Esophagus squamous epithelium (tissue), 5 donors: ENCODE results near the gene RAB11FIP3. TPM values are rescaled to one million over a fixed set of nuclear protein-coding genes. Genes with fewer than 3 reads are reported as not detected.

Source experiments
- DNase-seq: peaks from one replicate; lab custom pipeline; 2025; lab: John Stamatoyannopoulos, UW
- H3K27ac ChIP-seq, 4 donors: fragments of 200-600 bp; sonication (generic); one replicate each; pipeline ENCODE4 v1.5.1; 2016 to 2019; ENCODE audit warnings: mild to moderate bottlenecking in 1 of 4
- H3K27me3 ChIP-seq, 4 donors: fragments of 200-600 bp; sonication (generic); 1 replicate in 3 of 4; 2 replicates in 1 of 4; pipeline versions ENCODE4 v1.5.1 to v1.6.0; 2017 to 2021; ENCODE audit warnings: antibody characterized with exemption in 1 of 4
- H3K36me3 ChIP-seq, 3 donors: fragments of 200-600 bp; sonication (generic); one replicate each; pipeline ENCODE4 v1.5.1; 2016 to 2019
- H3K4me1 ChIP-seq, 3 donors: fragments of 200-600 bp; sonication (generic); one replicate each; pipeline ENCODE4 v1.5.1; 2017 to 2019
- H3K4me3 ChIP-seq, 4 donors: fragments of 200-600 bp; sonication (generic); 1 replicate in 3 of 4; 2 replicates in 1 of 4; pipeline ENCODE4 v1.5.1; 2016 to 2019; ENCODE audit warnings: mild to moderate bottlenecking in 2 of 4, moderate library complexity in 1 of 4
- H3K9me3 ChIP-seq, 3 donors: fragments of 200-600 bp; sonication (generic); one replicate each; pipeline ENCODE4 v1.5.1; 2016 to 2019
- POLR2A ChIP-seq, 4 donors: fragments of 450-650 bp; IDR thresholded peaks; one replicate each; pipeline ENCODE4 v1.6.1; 2017; ENCODE audit warnings: antibody characterized with exemption in 4 of 4, mild to moderate bottlenecking in 4 of 4, moderate library complexity in 3 of 4
- WGBS, 2 donors: methylation state at CpG; one replicate each; pipeline ENCODE4 v1.1.5; 2018; 5-methylcytosine and 5-hydroxymethylcytosine counted together
- intact Hi-C: fragments of 100-400 bp; cut with DNase I; formaldehyde crosslinking; loops from one replicate; pipeline ENCODE4 v1.15.0; 2022
- small RNA-seq, 4 donors: library from RNA; depleted of rRNA; stranded (forward); fragments of <200 nt; gene quantifications; one replicate each; pipeline ENCODE3, GENCODE V24; 2016
- total RNA-seq, 4 donors: library from RNA; depleted of rRNA; stranded (reverse); fragments of >200 nt; gene quantifications; one replicate each; pipeline ENCODE4 v1.1.0, GENCODE V29; 2016
- TF ChIP-seq, protein P1 (sequence below), 6 experiments: fragments of 450-650 bp in 4 of 6; fragments of 200-600 bp in 2 of 6; sonication (generic) in 2 of 6; IDR thresholded peaks; one replicate each; pipeline ENCODE4 v1.5.1; 2016 to 2019; ENCODE audit warnings: antibody characterized with exemption in 6 of 6, mild to moderate bottlenecking in 4 of 6, moderate library complexity in 4 of 6
- donor health status: DM: yes; HTN: yes; CAD: no.

RAB11FIP3 gene
- total RNA-seq, 4 donors from 2014 or later = 8.0 to 25.6 (median 10.1) TPM

DNA sequence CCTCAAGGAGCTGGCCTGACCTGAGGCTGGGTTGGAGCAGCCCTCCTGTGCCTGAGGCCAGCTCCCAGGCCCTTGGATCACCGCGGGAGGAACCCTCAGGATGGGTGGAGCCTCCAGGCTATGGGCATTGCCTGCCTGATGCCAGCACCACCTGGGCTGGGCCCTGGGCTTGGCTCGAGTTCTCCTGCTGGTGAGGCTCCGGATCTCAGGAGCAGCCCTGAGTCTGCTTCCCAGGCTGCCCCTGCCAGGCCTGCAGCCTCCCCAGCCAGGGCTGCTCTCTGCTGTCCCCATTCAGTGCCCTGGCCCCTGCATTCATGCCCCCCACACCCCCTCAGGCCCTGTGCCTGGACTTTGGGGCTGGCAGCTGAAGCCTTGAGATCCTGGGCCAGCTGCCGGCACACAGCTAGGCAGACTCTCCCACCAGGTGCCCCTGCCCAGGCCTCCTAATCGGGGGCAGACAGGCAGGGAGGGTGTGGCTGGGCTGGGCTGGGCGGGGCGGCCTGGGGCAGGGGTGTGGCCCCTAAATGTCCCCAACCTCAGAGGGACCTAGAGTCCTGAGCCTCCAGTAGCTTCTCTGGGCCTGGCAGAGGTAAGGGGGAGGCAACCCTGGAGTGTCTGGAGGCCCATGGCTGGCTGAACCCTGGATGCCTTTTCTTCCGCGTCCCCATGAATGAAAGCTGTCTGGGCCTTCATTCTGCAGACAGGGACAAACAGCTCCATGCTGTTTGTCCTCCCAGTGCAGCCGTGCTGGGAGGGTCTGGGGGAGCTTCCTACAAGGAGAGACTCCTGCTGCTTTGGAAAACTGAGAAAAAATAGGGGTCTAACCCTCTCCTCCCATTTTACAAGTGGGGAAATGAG, 143.2 kb downstream of the RAB11FIP3 start:
- 73% methylated on average over 4 of the region's 11 CpGs; no CpG with 5 or more reads in 1 of the 2 donors for WGBS, 2 donors
- H3K4me1 ChIP-seq = peaks cover 31 to 67% (median 40%) of the 10 kb centered on the region in 3 donors
- intact Hi-C loops = no loop called here
- H3K27me3 ChIP-seq = peaks cover 0 to 20% (median 0%) of the 10 kb centered on the region in 4 donors
- peak overlapping the region in 3 of 4 donors; percentile 84 to 86 (median 85) for H3K27ac ChIP-seq
- H3K9me3 ChIP-seq = no peaks in the 10 kb centered on the region
- TF ChIP-seq POLR2A (IDR thresholded peaks at IDR 0.05) = no peak
- TF ChIP-seq, protein P1, sequence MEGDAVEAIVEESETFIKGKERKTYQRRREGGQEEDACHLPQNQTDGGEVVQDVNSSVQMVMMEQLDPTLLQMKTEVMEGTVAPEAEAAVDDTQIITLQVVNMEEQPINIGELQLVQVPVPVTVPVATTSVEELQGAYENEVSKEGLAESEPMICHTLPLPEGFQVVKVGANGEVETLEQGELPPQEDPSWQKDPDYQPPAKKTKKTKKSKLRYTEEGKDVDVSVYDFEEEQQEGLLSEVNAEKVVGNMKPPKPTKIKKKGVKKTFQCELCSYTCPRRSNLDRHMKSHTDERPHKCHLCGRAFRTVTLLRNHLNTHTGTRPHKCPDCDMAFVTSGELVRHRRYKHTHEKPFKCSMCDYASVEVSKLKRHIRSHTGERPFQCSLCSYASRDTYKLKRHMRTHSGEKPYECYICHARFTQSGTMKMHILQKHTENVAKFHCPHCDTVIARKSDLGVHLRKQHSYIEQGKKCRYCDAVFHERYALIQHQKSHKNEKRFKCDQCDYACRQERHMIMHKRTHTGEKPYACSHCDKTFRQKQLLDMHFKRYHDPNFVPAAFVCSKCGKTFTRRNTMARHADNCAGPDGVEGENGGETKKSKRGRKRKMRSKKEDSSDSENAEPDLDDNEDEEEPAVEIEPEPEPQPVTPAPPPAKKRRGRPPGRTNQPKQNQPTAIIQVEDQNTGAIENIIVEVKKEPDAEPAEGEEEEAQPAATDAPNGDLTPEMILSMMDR (IDR thresholded peaks at IDR 0.05) = no peak
- peak overlapping the region in 3 of 4 donors; percentile 74 to 97 (median 96) for H3K4me3 ChIP-seq
- H3K36me3 ChIP-seq = peaks cover 0 to 12% (median 0%) of the 10 kb centered on the region in 3 donors
- no peak for DNase-seq

DNA sequence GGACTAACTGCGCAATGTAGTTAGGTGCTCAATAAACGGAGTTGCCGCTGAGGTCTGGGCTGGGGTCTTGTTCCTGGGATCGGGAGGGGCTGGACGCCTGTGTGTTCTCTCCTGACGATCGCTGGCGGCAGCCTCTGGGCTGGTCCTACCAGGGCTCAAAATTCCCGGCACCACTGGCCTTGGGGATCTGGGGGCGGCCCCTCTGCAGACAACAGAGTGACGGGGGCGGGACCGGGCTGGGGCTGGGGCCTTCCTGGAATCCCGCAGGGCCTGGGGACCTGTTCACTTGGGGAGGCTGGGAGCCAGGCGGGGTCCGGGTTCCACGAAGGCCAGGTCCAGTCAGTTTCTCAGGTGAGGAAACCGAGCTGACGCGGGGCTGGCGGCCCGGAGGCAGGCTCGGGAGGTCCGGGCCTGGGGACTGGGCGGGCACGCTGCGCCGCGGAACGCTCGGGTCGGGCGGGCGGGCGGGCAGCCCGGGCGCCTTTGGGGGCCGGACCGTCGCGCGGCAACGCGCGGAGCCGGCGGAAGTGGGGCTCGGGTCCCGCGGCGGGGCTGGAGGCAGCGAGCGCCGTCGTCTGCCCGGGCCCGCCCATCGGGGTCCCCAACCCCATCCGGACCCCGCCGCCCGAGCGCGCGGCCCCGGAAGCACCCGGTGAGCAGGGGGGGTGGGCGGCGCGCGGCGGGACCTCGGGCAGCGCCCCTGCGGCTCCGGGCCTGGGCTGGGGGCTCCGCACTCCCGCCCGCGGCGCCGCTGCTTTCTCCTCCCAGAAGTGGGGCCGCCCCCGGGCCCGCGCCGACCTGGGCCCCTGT, 144.2 kb downstream of the RAB11FIP3 start, which contains the start of gene PIGQ:
PIGQ (plus strand) TSS at position 524 of the 810 bp plus-strand sequence. CDS start 4,107 bp downstream, outside the sequence.
- Histone ChIP-seq H3K4me1 (peaks cover 31 to 67% (median 40%) of the 10 kb centered on the region in 3 donors), H3K4me3 (peak within 1 kb of the TSS; percentile 74 to 97 (median 86)), H3K9me3 (no peaks in the 10 kb centered on the region), H3K36me3 (peaks cover 6 to 22% (median 6%) of the 10 kb centered on the region in 3 donors), H3K27me3 (peaks cover 0 to 10% (median 0%) of the 10 kb centered on the region in 4 donors), H3K27ac (peak within 1 kb of the TSS; percentile 79 to 86 (median 84))
- TF ChIP-seq, protein P1 (IDR thresholded peaks at IDR 0.05) = no peak
- TF ChIP-seq POLR2A (IDR thresholded peaks at IDR 0.05) = peak in 2 of 4 donors; percentile 11 to 17
- intact Hi-C loops = no loop called here
- DNase-seq = no peak
- 11% methylated on average over 3 of the region's 87 CpGs; no CpG with 5 or more reads in 1 of the 2 donors for WGBS, 2 donors

Small RNA genes lying within 50 kb of the gene (small RNA-seq; reads per million reads assigned to genes)
- gene MIR3176 = 0.42 to 0.82 (median 0.61) reads per million in 4 donors
- 0 to 0.18 (median 0) reads per million in 4 donors for gene MIR5587
- gene RF00019 = 0 reads per million in 4 donors
- 0 reads per million in 4 donors for gene Z98883.1

Other genes starting within 250 kb of the RAB11FIP3 start
- 10 to 100 TPM in 1 of 4 donors, 1 to 10 TPM in 1, not detected in 2; 1.0 to 12.9 TPM for gene HBA1, start 249.0 kb upstream of the RAB11FIP3 start, total RNA-seq
- not detected for gene HBQ1, start 245.2 kb upstream of the RAB11FIP3 start, total RNA-seq
- 10 to 100 TPM; 33.5 to 74.2 (median 46.5) TPM for gene LUC7L, start 196.2 kb upstream of the RAB11FIP3 start, total RNA-seq
- 100 to 1,000 TPM in 1 of 4 donors, 10 to 100 TPM in 3; 16.5 to 147 (median 60.0) TPM for gene FAM234A, start 190.8 kb upstream of the RAB11FIP3 start, total RNA-seq
- gene RGS11, start 149.7 kb upstream of the RAB11FIP3 start, total RNA-seq = 1 to 10 TPM in 3 of 4 donors, under 1 TPM in 1; 0.88 to 4.8 (median 2.6) TPM
- not detected for gene ARHGDIG, start 145.1 kb upstream of the RAB11FIP3 start, total RNA-seq
- gene PDIA2, start 142.5 kb upstream of the RAB11FIP3 start, total RNA-seq = not detected
- 10 to 100 TPM; 17.8 to 32.2 (median 22.2) TPM for gene AXIN1, start 72.9 kb upstream of the RAB11FIP3 start, total RNA-seq
- 10 to 100 TPM; 57.9 to 68.2 (median 63.0) TPM for gene MRPL28, start 55.1 kb upstream of the RAB11FIP3 start, total RNA-seq
- gene PGAP6, start 43.7 kb upstream of the RAB11FIP3 start, total RNA-seq = 10 to 100 TPM; 23.5 to 31.7 (median 27.6) TPM
- gene NME4, start 28.4 kb upstream of the RAB11FIP3 start, total RNA-seq = 10 to 100 TPM; 20.7 to 48.3 (median 25.3) TPM
- gene DECR2, start 23.8 kb upstream of the RAB11FIP3 start, total RNA-seq = 10 to 100 TPM; 13.6 to 19.6 (median 17.0) TPM
- 10 to 100 TPM; 29.4 to 69.6 (median 52.4) TPM for gene CAPN15, start 102.1 kb downstream of the RAB11FIP3 start, total RNA-seq
- gene PRR35, start 134.7 kb downstream of the RAB11FIP3 start, total RNA-seq = not detected
- under 1 TPM in 3 of 4 donors, not detected in 1; 0.09 to 0.95 (median 0.59) TPM for gene NHLRC4, start 141.4 kb downstream of the RAB11FIP3 start, total RNA-seq
- 10 to 100 TPM; 15.9 to 24.0 (median 20.4) TPM for gene PIGQ, start 144.3 kb downstream of the RAB11FIP3 start, total RNA-seq
- 10 to 100 TPM; 14.2 to 31.4 (median 20.3) TPM for gene RAB40C, start 164.4 kb downstream of the RAB11FIP3 start, total RNA-seq
- gene WFIKKN1, start 205.3 kb downstream of the RAB11FIP3 start, total RNA-seq = 1 to 10 TPM in 1 of 4 donors, under 1 TPM in 3; under 0.01 to 1.8 (median 0.29) TPM
- 100 to 1,000 TPM in 1 of 4 donors, 10 to 100 TPM in 3; 69.6 to 105 (median 79.9) TPM for gene METTL26, start 210.7 kb downstream of the RAB11FIP3 start, total RNA-seq
- gene MCRIP2, start 216.2 kb downstream of the RAB11FIP3 start, total RNA-seq = 10 to 100 TPM; 17.3 to 35.6 (median 28.1) TPM
- 10 to 100 TPM in 3 of 4 donors, 1 to 10 TPM in 1; 7.2 to 26.5 (median 15.8) TPM for gene WDR90, start 223.7 kb downstream of the RAB11FIP3 start, total RNA-seq
- gene RHOT2, start 242.5 kb downstream of the RAB11FIP3 start, total RNA-seq = 10 to 100 TPM; 28.4 to 70.2 (median 48.9) TPM